GM23338 (cell line): ENCODE results near the gene SERPINA6.

ENCODE experiments used
- CREB1 ChIP-seq: fragments of 250-450 bp; sonication (Bioruptor Pico); IDR thresholded peaks from 2 replicates; pipeline ENCODE4 v1.5.0; 2020; ENCODE audit warnings: low read depth, mild to moderate bottlenecking, moderate library complexity
- CTCF ChIP-seq, 2 experiments: fragments of 200-600 bp in 1 of 2; sonication (generic) in 1 of 2; conservative IDR thresholded peaks; 2 replicates each; pipeline versions ENCODE4 v1.5.1 to v1.6.1; 2016 to 2017; ENCODE audit warnings: antibody characterized with exemption in 2 of 2, low read depth in 2 of 2, mild to moderate bottlenecking in 2 of 2, moderate library complexity in 1 of 2
- EZH2 ChIP-seq: fragments of 200-600 bp; sonication (generic); IDR thresholded peaks from one replicate; pipeline ENCODE4 v1.8.0; 2017; ENCODE audit warnings: antibody characterized with exemption, mild to moderate bottlenecking, low read depth; ENCODE audit not compliant: unreplicated experiment
- EZH2phosphoT487 ChIP-seq: fragments of 200-600 bp; sonication (generic); IDR thresholded peaks from one replicate; pipeline ENCODE4 v1.8.1; 2018; ENCODE audit warnings: antibody characterized with exemption; ENCODE audit not compliant: unreplicated experiment
- JUNB ChIP-seq: IDR thresholded peaks from one replicate; pipeline ENCODE4 v1.6.1; 2016; ENCODE audit warnings: antibody characterized with exemption; ENCODE audit not compliant: unreplicated experiment
- NANOG ChIP-seq: IDR thresholded peaks from 2 replicates; pipeline ENCODE4 v1.6.1; 2016; ENCODE audit warnings: antibody characterized with exemption, borderline replicate concordance
- POLR2AphosphoS5 ChIP-seq: IDR thresholded peaks from 2 replicates; pipeline ENCODE4 v1.6.1; 2016; ENCODE audit warnings: antibody characterized with exemption, low read depth
- REST ChIP-seq: IDR thresholded peaks from one replicate; pipeline ENCODE4 v1.6.1; 2018; ENCODE audit warnings: antibody characterized with exemption; ENCODE audit not compliant: unreplicated experiment
- STAT1 ChIP-seq: IDR thresholded peaks from one replicate; pipeline ENCODE4 v1.6.1; 2016; ENCODE audit warnings: antibody characterized with exemption; ENCODE audit not compliant: unreplicated experiment
- ZNF114 ChIP-seq: fragments of 250-450 bp; sonication (Bioruptor Pico); IDR thresholded peaks from 2 replicates; pipeline ENCODE4 v1.5.0; 2020; ENCODE audit warnings: mild to moderate bottlenecking, moderate library complexity
- ZNF331 ChIP-seq: fragments of 250-450 bp; sonication (Bioruptor Pico); IDR thresholded peaks from 2 replicates; pipeline ENCODE4 v1.5.0; 2020; ENCODE audit warnings: low read depth, mild to moderate bottlenecking, moderate library complexity
- ZNF462 ChIP-seq: fragments of 250-450 bp; sonication (Bioruptor Pico); IDR thresholded peaks from 2 replicates; pipeline ENCODE4 v1.5.0; 2020; ENCODE audit warnings: mild to moderate bottlenecking, moderate library complexity

DNA sequence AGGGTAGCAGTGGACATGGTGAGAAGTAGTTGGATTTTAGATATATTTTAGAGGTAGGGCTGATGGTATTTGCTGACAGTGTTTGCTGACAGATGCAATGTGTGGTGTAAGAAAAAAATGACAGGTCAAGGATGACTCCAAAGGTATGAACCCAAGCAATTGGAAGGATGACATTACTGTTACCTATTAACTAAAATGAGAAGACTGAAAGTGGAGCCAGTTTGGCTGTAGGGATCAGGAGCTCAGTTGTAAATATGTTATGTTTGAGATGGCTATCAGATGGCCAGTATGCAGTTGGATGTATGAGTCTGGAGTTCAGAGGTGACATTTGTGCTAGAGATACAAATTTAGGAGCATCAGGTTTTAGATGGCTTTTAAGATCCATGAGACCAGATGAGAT, 17.4 kb upstream of the SERPINA6 start:
- TF ChIP-seq CTCF (conservative IDR thresholded peaks at IDR 0.05; ENCODE audit: low read depth in 2 of 2) (no peak), EZH2 (no peak), POLR2AphosphoS5 (no peak), REST (no peak), NANOG (no peak), STAT1 (no peak), CREB1 (no peak), ZNF331 (CRISPR knock-in tag) (no peak), EZH2phosphoT487 (no peak), JUNB (no peak), ZNF114 (CRISPR knock-in tag) (no peak), ZNF462 (CRISPR knock-in tag) (no peak)
